Stimulated activated CD4-positive, alpha-beta T cell treated with anti-CD3 and anti-CD28 coated beads, Interleukin-15, amount 100 ng/mL, for 1 hour (primary cell): Measurements from ENCODE around the gene CEACAM18.
"Not testable (repeated sequence)": the region's sequence is repeated elsewhere in the genome, so short reads cannot be mapped to it uniquely, and the experiment has no call there.

Experiments
- DNase-seq, 2 donors: peaks; one replicate each; pipeline ENCODE4 v3.0.0-alpha.2; 2020; ENCODE audit warnings: low read depth in 1 of 2, low spot score in 1 of 2

The CEACAM18 gene

GRCh38 chr19:51460164-51460992 is 18.0 kb upstream of the CEACAM18 start:
- DNase-seq: no peak

GRCh38 chr19:51461723-51462161 is 16.6 kb upstream of the CEACAM18 start:
- no peak for DNase-seq

- DNase-seq: no peak
Observed at GRCh38 chr19:51462276-51462675, 16.1 kb upstream of the CEACAM18 start.

- DNase-seq: no peak
Observed at GRCh38 chr19:51462681-51463080, 15.7 kb upstream of the CEACAM18 start.

- DNase-seq: not testable (repeated sequence)
Observed at GRCh38 chr19:51463976-51464581, 14.3 kb upstream of the CEACAM18 start.

GRCh38 chr19:51466723-51467122 is 11.6 kb upstream of the CEACAM18 start:
- no peak for DNase-seq

- no peak for DNase-seq
Observed at GRCh38 chr19:51467864-51468544, 10.3 kb upstream of the CEACAM18 start.

GRCh38 chr19:51468545-51468920 is 9.8 kb upstream of the CEACAM18 start:
- no peak for DNase-seq

- DNase-seq: no peak
Observed at GRCh38 chr19:51469162-51469561, 9.2 kb upstream of the CEACAM18 start.

- DNase-seq: no peak
Observed at GRCh38 chr19:51469629-51470028, 8.7 kb upstream of the CEACAM18 start.

GRCh38 chr19:51470966-51471365 is 7.4 kb upstream of the CEACAM18 start:
- no peak for DNase-seq

- no peak for DNase-seq
Observed at GRCh38 chr19:51471527-51471926, 6.8 kb upstream of the CEACAM18 start.

- no peak for DNase-seq
Observed at GRCh38 chr19:51472607-51473006, 5.7 kb upstream of the CEACAM18 start.

- DNase-seq: peak; percentile 52 to 63
Observed at GRCh38 chr19:51473009-51473707, 5.2 kb upstream of the CEACAM18 start.

GRCh38 chr19:51476164-51476563 is 2.2 kb upstream of the CEACAM18 start:
- DNase-seq: no peak

GRCh38 chr19:51477344-51477743 is 995 bp upstream of the CEACAM18 start:
- no peak for DNase-seq

GRCh38 chr19:51479531-51480331 is 1.4 kb downstream of the CEACAM18 start:
- DNase-seq: no peak

- DNase-seq: no peak
Observed at GRCh38 chr19:51480590-51480989, 2.3 kb downstream of the CEACAM18 start.

- DNase-seq: no peak
Observed at GRCh38 chr19:51485960-51486660, 7.8 kb downstream of the CEACAM18 start.

- no peak for DNase-seq
Observed at GRCh38 chr19:51488491-51488890, 10.2 kb downstream of the CEACAM18 start.
